Measurements from ENCODE around the gene C19orf67.
"Not testable (repeated sequence)": the region's sequence is repeated elsewhere in the genome, so short reads cannot be mapped to it uniquely, and the experiment has no call there.

The C19orf67 gene

GRCh38 chr19:14042659-14043608 is 42.6 kb downstream of the C19orf67 start:
- not testable (repeated sequence) for H3K27ac ChIP-seq (ENCODE audit: low read length); H3K36me3 ChIP-seq (replicated peaks; ENCODE audit: low read depth, low read length); H3K4me2 ChIP-seq (ENCODE audit: low read length); H3K9ac ChIP-seq (ENCODE audit: low read length); H3K27me3 ChIP-seq (ENCODE audit: low read depth, low read length); H3K9me3 ChIP-seq (ENCODE audit: insufficient read depth, low read length); H3K4me1 ChIP-seq (ENCODE audit: low read length); H2AFZ ChIP-seq (ENCODE audit: low read depth, low read length); H3K4me3 ChIP-seq (ENCODE audit: low read length); H4K20me1 ChIP-seq (ENCODE audit: insufficient read depth, low read length); H3K79me2 ChIP-seq (ENCODE audit: low read length)
- TF ChIP-seq CTCF (IDR thresholded peaks at IDR 0.05; ENCODE audit: low read depth, low read length): peak; percentile 70

GRCh38 chr19:14039181-14039580 is 46.4 kb downstream of the C19orf67 start:
- no peaks in the 10 kb centered on the region for H3K36me3 ChIP-seq (replicated peaks; ENCODE audit: low read depth, low read length)
- no peaks in the 10 kb centered on the region for H3K9me3 ChIP-seq (ENCODE audit: insufficient read depth, low read length)
- H4K20me1 ChIP-seq (ENCODE audit: insufficient read depth, low read length): no peaks in the 10 kb centered on the region
- H3K79me2 ChIP-seq (ENCODE audit: low read length): no peaks in the 10 kb centered on the region
- TF ChIP-seq CTCF (IDR thresholded peaks at IDR 0.05; ENCODE audit: low read depth, low read length): no peak
- TF ChIP-seq EZH2phosphoT487 (IDR thresholded peaks at IDR 0.05; ENCODE audit: low read depth): no peak
- H3K4me3 ChIP-seq (ENCODE audit: low read length): no peak overlapping the region
- no peaks in the 10 kb centered on the region for H3K4me1 ChIP-seq (ENCODE audit: low read length)
- H3K9ac ChIP-seq (ENCODE audit: low read length): no peak overlapping the region
- H3K27ac ChIP-seq (ENCODE audit: low read length): no peak overlapping the region
- no peak overlapping the region for H2AFZ ChIP-seq (ENCODE audit: low read depth, low read length)
- no peaks in the 10 kb centered on the region for H3K27me3 ChIP-seq (ENCODE audit: low read depth, low read length)
- no peak overlapping the region for H3K4me2 ChIP-seq (ENCODE audit: low read length)

GRCh38 chr19:14035706-14036105 is 49.9 kb downstream of the C19orf67 start:
- H3K9me3 ChIP-seq (ENCODE audit: insufficient read depth, low read length): no peaks in the 10 kb centered on the region

More at GRCh38 chr19:14035706-14036105, 49.9 kb downstream of the C19orf67 start:
- Histone ChIP-seq H2AFZ (ENCODE audit: low read depth, low read length) (no peak overlapping the region), H3K9ac (ENCODE audit: low read length) (no peak overlapping the region), H3K27ac (ENCODE audit: low read length) (no peak overlapping the region), H3K36me3 (replicated peaks; ENCODE audit: low read depth, low read length) (no peaks in the 10 kb centered on the region), H3K4me3 (ENCODE audit: low read length) (no peak overlapping the region), H3K79me2 (ENCODE audit: low read length) (no peaks in the 10 kb centered on the region), H4K20me1 (ENCODE audit: insufficient read depth, low read length) (no peaks in the 10 kb centered on the region), H3K4me2 (ENCODE audit: low read length) (no peak overlapping the region), H3K4me1 (ENCODE audit: low read length) (peaks cover 8% of the 10 kb centered on the region), H3K27me3 (ENCODE audit: low read depth, low read length) (peaks cover 6% of the 10 kb centered on the region)
- TF ChIP-seq EZH2phosphoT487 (IDR thresholded peaks at IDR 0.05; ENCODE audit: low read depth) (no peak), CTCF (IDR thresholded peaks at IDR 0.05; ENCODE audit: low read depth, low read length) (no peak)

All from OCI-LY3 (cell line).